Choroid plexus epithelial cell (primary cell): ENCODE data around the gene TUFM.

Experiments used
- DNase-seq: peaks from one replicate; pipeline ENCODE4 v3.0.0-alpha.2; 2010; ENCODE audit warnings: low read depth
- H3K4me3 ChIP-seq: 2 replicates; pipeline ENCODE4 v1.5.1; 2011; ENCODE audit warnings: low read depth, mild to moderate bottlenecking, control low read depth, low read length, moderate library complexity
- CTCF ChIP-seq: conservative IDR thresholded peaks from 2 replicates; pipeline ENCODE4 v1.5.1; 2011; ENCODE audit warnings: low read depth, mild to moderate bottlenecking, control low read depth, inconsistent platforms, low read length, moderate library complexity

TUFM gene

GRCh38 chr16:28844226-28844885 lies 1.8 kb downstream of the TUFM start:
- no peak overlapping the region for H3K4me3 ChIP-seq
- no peak for DNase-seq
- no peak for TF ChIP-seq CTCF

- no peak for DNase-seq
- TF ChIP-seq CTCF, result no peak
- H3K4me3 ChIP-seq, result no peak overlapping the region
These were observed 2.4 kb downstream of the TUFM start for GRCh38 chr16:28843766-28844165.

GRCh38 chr16:28842696-28843095 lies 3.5 kb downstream of the TUFM start:
- no peak for DNase-seq
- no peak for TF ChIP-seq CTCF
- H3K4me3 ChIP-seq, result no peak overlapping the region

GRCh38 chr16:28839899-28840298 lies 6.2 kb downstream of the TUFM start:
- DNase-seq, result no peak
- no peak overlapping the region for H3K4me3 ChIP-seq
- TF ChIP-seq CTCF, result no peak

GRCh38 chr16:28839004-28839639 lies 7.0 kb downstream of the TUFM start:
- no peak for DNase-seq
- no peak for TF ChIP-seq CTCF
- H3K4me3 ChIP-seq, result no peak overlapping the region

- no peak overlapping the region for H3K4me3 ChIP-seq
- no peak for DNase-seq
- no peak for TF ChIP-seq CTCF
These were observed 7.6 kb downstream of the TUFM start for GRCh38 chr16:28838558-28838918.
